D721Med (cell line): ENCODE measurements around the gene TVP23C.

Experiments used
- DNase-seq: peaks from one replicate; pipeline ENCODE4 v3.0.0; 2011; ENCODE audit warnings: low spot score; ENCODE audit not compliant: insufficient read length
- FAIRE-seq: peaks from 2 replicates; lab custom pipeline; 2011; peaks lifted over from hg19 to GRCh38; lab: Jason Lieb, UNC
- CTCF ChIP-seq: IDR thresholded peaks from 2 replicates; pipeline ENCODE4 v1.5.1; 2012; ENCODE audit warnings: mild to moderate bottlenecking, control low read depth; ENCODE audit not compliant: insufficient read depth; ENCODE audit errors: missing control alignments

TVP23C gene

GRCh38 chr17:15456496-15456895 lies 106.8 kb downstream of the TVP23C start:
- no peak for FAIRE-seq
- no peak for DNase-seq
- TF ChIP-seq CTCF = no peak

GRCh38 chr17:15454346-15454745 lies 108.9 kb downstream of the TVP23C start:
- DNase-seq = no peak
- TF ChIP-seq CTCF = no peak
- no peak for FAIRE-seq

GRCh38 chr17:15453782-15454181 lies 109.5 kb downstream of the TVP23C start:
- FAIRE-seq (no peak), DNase-seq (no peak)
- no peak for TF ChIP-seq CTCF

GRCh38 chr17:15453246-15453645 lies 110.0 kb downstream of the TVP23C start:
- TF ChIP-seq CTCF = no peak
- FAIRE-seq (no peak), DNase-seq (no peak)

- DNase-seq (no peak), FAIRE-seq (no peak)
- TF ChIP-seq CTCF = no peak
These were observed 110.5 kb downstream of the TVP23C start for GRCh38 chr17:15452746-15453145.
